H1 (cell line): ENCODE results near the gene EPB41L2. TPM values are rescaled to one million over a fixed set of nuclear protein-coding genes. Genes with fewer than 3 reads are reported as not detected.
"Not testable (repeated sequence)": the region's sequence is repeated elsewhere in the genome, so short reads cannot be mapped to it uniquely, and the experiment has no call there.

Experiments used
- CTCF ChIA-PET: fragments of 300-600 bp; sonication (Branson Sonifier 250); formaldehyde crosslinking; loops from one replicate; lab custom pipeline; 2021; ENCODE audit not compliant: partially characterized antibody; lab: Charles Lee
- POLR2A ChIA-PET: fragments of 300-600 bp; sonication (Branson Sonifier 250); formaldehyde crosslinking; loops from one replicate; lab custom pipeline; 2021; ENCODE audit warnings: inconsistent platforms; ENCODE audit not compliant: partially characterized antibody; lab: Charles Lee
- DNase-seq, 2 experiments: peaks; one replicate each; pipeline versions ENCODE4 v3.0.0 to v3.0.0-alpha.2; 2010 to 2022; ENCODE audit warnings: low spot score in 2 of 2, low read depth in 1 of 2, mixed read lengths in 1 of 2
- FAIRE-seq: peaks from 2 replicates; lab custom pipeline; 2011; peaks lifted over from hg19 to GRCh38; lab: Jason Lieb, UNC
- H2AFZ ChIP-seq: 2 replicates; pipeline ENCODE4 v1.8.1; 2012; ENCODE audit warnings: low read length, inconsistent platforms
- H2AK5ac ChIP-seq: 2 replicates; pipeline ENCODE4 v1.6.1; 2013; ENCODE audit warnings: low read depth, low read length
- H2BK120ac ChIP-seq: replicated peaks from 2 replicates; pipeline ENCODE3; 2013; ENCODE audit warnings: low read depth, low read length, inconsistent platforms
- H2BK12ac ChIP-seq: 2 replicates; pipeline ENCODE4 v1.6.1; 2013; ENCODE audit warnings: low read depth, low read length
- H2BK15ac ChIP-seq: 2 replicates; pipeline ENCODE4 v1.6.1; 2013; ENCODE audit warnings: low read length
- H2BK20ac ChIP-seq: 2 replicates; pipeline ENCODE4 v1.6.1; 2013; ENCODE audit warnings: low read length
- H2BK5ac ChIP-seq: 2 replicates; pipeline ENCODE4 v1.6.1; 2013; ENCODE audit warnings: low read depth, low read length
- H3K14ac ChIP-seq: 2 replicates; pipeline ENCODE4 v1.6.1; 2013; ENCODE audit warnings: inconsistent platforms; ENCODE audit not compliant: insufficient read length
- H3K18ac ChIP-seq: 2 replicates; pipeline ENCODE4 v1.6.1; 2013; ENCODE audit warnings: low read length; ENCODE audit errors: extremely low read depth
- H3K23ac ChIP-seq: 2 replicates; pipeline ENCODE4 v1.6.1; 2013; ENCODE audit warnings: inconsistent platforms; ENCODE audit not compliant: insufficient read length
- H3K23me2 ChIP-seq: 2 replicates; pipeline ENCODE4 v1.6.1; 2013; ENCODE audit warnings: low read depth, low read length
- H3K27ac ChIP-seq: 2 replicates; pipeline ENCODE4 v1.6.1; 2011; ENCODE audit warnings: low read depth, low read length, inconsistent platforms
- H3K27me3 ChIP-seq, 4 experiments: replicated peaks in 1 of 4; 1 replicate in 1 of 4; 2 replicates in 3 of 4; pipeline versions ENCODE4 v1.6.1 to v1.8.1; 2011 to 2013; ENCODE audit warnings: low read length in 3 of 4, mild to moderate bottlenecking in 3 of 4, inconsistent platforms in 2 of 4, mixed read lengths in 2 of 4, moderate library complexity in 1 of 4; ENCODE audit not compliant: control insufficient read depth in 3 of 4, insufficient read depth in 3 of 4; ENCODE audit errors: extremely low read depth in 1 of 4
- H3K36me3 ChIP-seq, 4 experiments: 2 replicates each; pipeline versions ENCODE4 v1.6.1 to v1.8.1; 2011 to 2013; ENCODE audit warnings: mild to moderate bottlenecking in 4 of 4, low read length in 3 of 4, moderate library complexity in 2 of 4, control low read depth in 1 of 4, inconsistent platforms in 1 of 4; ENCODE audit not compliant: insufficient read depth in 4 of 4, control insufficient read depth in 2 of 4
- H3K4ac ChIP-seq: replicated peaks from 2 replicates; pipeline ENCODE3; 2013; ENCODE audit warnings: low read length, low read depth, mixed read lengths, inconsistent platforms; ENCODE audit not compliant: insufficient read length
- H3K4me1 ChIP-seq, 4 experiments: replicated peaks in 1 of 4; 1 replicate in 1 of 4; 2 replicates in 3 of 4; pipeline versions ENCODE4 v1.6.1 to v1.8.1; 2011 to 2013; ENCODE audit warnings: low read length in 3 of 4, inconsistent platforms in 2 of 4, mixed read lengths in 1 of 4; ENCODE audit not compliant: insufficient read depth in 4 of 4, control insufficient read depth in 3 of 4
- H3K4me2 ChIP-seq, 2 experiments: 2 replicates each; pipeline versions ENCODE4 v1.6.1 to v1.8.1; 2011 to 2013; ENCODE audit warnings: low read depth in 2 of 2, low read length in 2 of 2, control low read depth in 1 of 2, inconsistent platforms in 1 of 2, mild to moderate bottlenecking in 1 of 2; ENCODE audit not compliant: insufficient read depth in 1 of 2
- H3K4me3 ChIP-seq, 4 experiments: fragments of 200-600, 300-600 bp in 1 of 4; sonication (generic), shearing (Covaris generic), sonication (Bioruptor Twin) in 1 of 4; 2 replicates each; pipeline versions ENCODE4 v1.5.1 to v1.8.1; 2011 to 2016; ENCODE audit warnings: low read length in 4 of 4, low read depth in 3 of 4, control low read depth in 2 of 4, inconsistent platforms in 2 of 4, mild to moderate bottlenecking in 2 of 4, mixed read lengths in 1 of 4, moderate library complexity in 1 of 4; ENCODE audit not compliant: insufficient read depth in 2 of 4; ENCODE audit errors: extremely low read depth in 1 of 4
- H3K56ac ChIP-seq: replicated peaks from 2 replicates; pipeline ENCODE3; 2013; ENCODE audit warnings: low read depth, mild to moderate bottlenecking, mixed read lengths, low read length, inconsistent platforms; ENCODE audit not compliant: insufficient read length
- H3K79me1 ChIP-seq: 2 replicates; pipeline ENCODE4 v1.6.1; 2013; ENCODE audit warnings: low read depth, low read length, control low read depth
- H3K79me2 ChIP-seq, 2 experiments: 2 replicates each; pipeline versions ENCODE4 v1.6.1 to v1.8.1; 2012 to 2013; ENCODE audit warnings: low read length in 2 of 2, mild to moderate bottlenecking in 2 of 2, inconsistent platforms in 1 of 2; ENCODE audit not compliant: insufficient read depth in 2 of 2, control insufficient read depth in 1 of 2
- H3K9ac ChIP-seq, 4 experiments: replicated peaks in 1 of 4; 1 replicate in 1 of 4; 2 replicates in 3 of 4; pipeline versions ENCODE4 v1.6.1 to v1.8.1; 2011 to 2013; ENCODE audit warnings: low read depth in 3 of 4, low read length in 3 of 4, control low read depth in 2 of 4, mild to moderate bottlenecking in 2 of 4, moderate library complexity in 2 of 4, inconsistent platforms in 1 of 4; ENCODE audit errors: extremely low read depth in 1 of 4
- H3K9me3 ChIP-seq, 2 experiments: 2 replicates each; pipeline versions ENCODE4 v1.6.1 to v1.8.1; 2012 to 2013; ENCODE audit warnings: mild to moderate bottlenecking in 2 of 2, moderate library complexity in 2 of 2, control low read depth in 1 of 2, inconsistent platforms in 1 of 2, low read depth in 1 of 2, low read length in 1 of 2, mixed read lengths in 1 of 2; ENCODE audit not compliant: insufficient read depth in 2 of 2
- H4K20me1 ChIP-seq, 2 experiments: replicated peaks in 1 of 2; 2 replicates each; pipeline versions ENCODE3 to v1.8.1; 2011 to 2013; ENCODE audit warnings: inconsistent platforms in 2 of 2, low read length in 2 of 2, mild to moderate bottlenecking in 1 of 2; ENCODE audit not compliant: insufficient read depth in 2 of 2, control insufficient read depth in 1 of 2
- H4K5ac ChIP-seq: 2 replicates; pipeline ENCODE4 v1.6.1; 2013; ENCODE audit warnings: low read length, low read depth, mixed read lengths, inconsistent platforms; ENCODE audit not compliant: insufficient read length
- H4K8ac ChIP-seq: 2 replicates; pipeline ENCODE4 v1.8.0; 2013; ENCODE audit warnings: mild to moderate bottlenecking, moderate library complexity, low read length, inconsistent platforms; ENCODE audit not compliant: insufficient read depth; ENCODE audit errors: extremely low read depth
- H4K91ac ChIP-seq: replicated peaks from 2 replicates; pipeline ENCODE3; 2013; ENCODE audit warnings: low read length, mixed read lengths, inconsistent platforms; ENCODE audit not compliant: insufficient read length
- WGBS, 2 experiments: shearing (Covaris generic) in 1 of 2; methylation state at CpG; one replicate each; pipeline versions ENCODE4 v1.1.6 to v1.1.7; 2013 to 2015; ENCODE audit warnings: low lambda C conversion rate in 2 of 2, mixed read lengths in 2 of 2, inconsistent platforms in 1 of 2, low coverage in 1 of 2, missing lambda C conversion rate in 1 of 2; ENCODE audit not compliant: insufficient replicate concordance in 2 of 2, insufficient coverage in 1 of 2, insufficient read length in 1 of 2; ENCODE audit errors: extremely low coverage in 1 of 2, missing lambda C conversion rate in 1 of 2; 5-methylcytosine and 5-hydroxymethylcytosine counted together
- polyA plus RNA-seq, 7 experiments: library from polyadenylated mRNA; depleted of rRNA in 3 of 7; stranded (reverse) in 5 of 7; unstranded in 2 of 7; fragments of >200 nt in 5 of 7; fragments of 200-250 nt in 2 of 7; gene quantifications; 1 replicate in 5 of 7; 2 replicates in 1 of 7; 4 replicates in 1 of 7; pipeline versions ENCODE4 v1.2.1 to v1.2.3, GENCODE V29; 2011 to 2013; ENCODE audit warnings: missing spikeins in 2 of 7, mixed read lengths in 2 of 7
- total RNA-seq: library from RNA; stranded (reverse); fragmentation: NEBNext Ultra II Directional; extraction: Animal tissue kit (Norgen Biotek cat#: 25700); gene quantifications from 2 replicates; pipeline ENCODE4 v1.2.1, GENCODE V29; 2021

The EPB41L2 gene
- total and polyA plus RNA-seq, 2 of the 8 experiments (the other 6 are each of a cell fraction or from before 2014, with no cell fraction given), result 22.5 to 123 TPM

DNA sequence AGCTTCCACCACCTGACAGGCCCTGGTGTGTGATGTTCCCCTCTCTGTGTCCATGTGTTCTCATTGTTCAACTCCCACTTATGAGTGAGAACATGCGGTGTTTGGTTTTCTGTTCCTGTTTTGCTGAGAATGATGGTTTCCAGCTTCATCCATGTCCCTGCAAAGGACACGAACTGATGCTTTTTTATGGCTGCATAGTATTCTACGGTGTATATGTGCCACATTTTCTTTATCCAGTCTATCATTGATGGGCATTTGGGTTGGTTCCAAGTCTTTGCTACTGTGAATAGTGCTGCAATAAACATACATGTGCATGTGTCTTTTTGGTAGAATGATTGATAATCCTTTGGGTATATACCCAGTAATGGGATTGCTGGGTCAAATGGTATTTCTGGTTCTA, 120.3 kb downstream of the EPB41L2 start:
- H4K8ac ChIP-seq, H3K18ac ChIP-seq, H2BK120ac ChIP-seq, H3K4me3 ChIP-seq, H2AFZ ChIP-seq, H3K36me3 ChIP-seq, CTCF ChIA-PET, H3K79me2 ChIP-seq, FAIRE-seq, H3K23ac ChIP-seq, H3K79me1 ChIP-seq, H3K27me3 ChIP-seq, H3K4me2 ChIP-seq, H4K5ac ChIP-seq, H4K91ac ChIP-seq, POLR2A ChIA-PET, DNase-seq, H2AK5ac ChIP-seq, H3K4me1 ChIP-seq, H2BK15ac ChIP-seq, H2BK20ac ChIP-seq, H3K4ac ChIP-seq, H3K9ac ChIP-seq, H3K9me3 ChIP-seq, H3K27ac ChIP-seq, H2BK12ac ChIP-seq, H3K56ac ChIP-seq, H3K23me2 ChIP-seq, H4K20me1 ChIP-seq, H3K14ac ChIP-seq, H2BK5ac ChIP-seq: not testable (repeated sequence)
- 90% methylated on average over 3 of the region's 3 CpGs; no CpG with 5 or more reads in 1 of the 2 experiments for WGBS, 2 experiments
